H1 (cell line): ENCODE data around the gene PCBP4.

ENCODE experiments used
- CHD1 ChIP-seq: IDR thresholded peaks from 2 replicates; pipeline ENCODE4 v1.6.1; 2012; ENCODE audit warnings: low read depth, low read length, improper control_type of control experiment
- CTCF ChIP-seq, 3 experiments: IDR thresholded peaks; 1 replicate in 2 of 3; 2 replicates in 1 of 3; pipeline versions ENCODE4 v1.5.1 to v1.6.1; 2011; ENCODE audit warnings: low read length in 3 of 3, mild to moderate bottlenecking in 3 of 3, inconsistent platforms in 2 of 3, low read depth in 1 of 3, moderate library complexity in 1 of 3; ENCODE audit not compliant: insufficient read depth in 1 of 3; ENCODE audit errors: control extremely low read depth in 1 of 3
- EGR1 ChIP-seq: IDR thresholded peaks from 2 replicates; pipeline ENCODE4 v1.6.1; 2011; ENCODE audit warnings: low read depth, low read length, borderline replicate concordance
- EP300 ChIP-seq, 2 experiments: IDR thresholded peaks; 1 replicate in 1 of 2; 2 replicates in 1 of 2; pipeline ENCODE4 v1.6.1; 2011 to 2012; ENCODE audit warnings: low read depth in 2 of 2, low read length in 2 of 2, mild to moderate bottlenecking in 2 of 2, borderline replicate concordance in 1 of 2, inconsistent platforms in 1 of 2, moderate library complexity in 1 of 2
- GTF2F1 ChIP-seq: IDR thresholded peaks from 2 replicates; pipeline ENCODE4 v1.6.1; 2012; ENCODE audit warnings: low read depth, low read length, improper control_type of control experiment, borderline replicate concordance
- POLR2A ChIP-seq, 2 experiments: IDR thresholded peaks; 1 replicate in 1 of 2; 2 replicates in 1 of 2; pipeline ENCODE4 v1.6.1; 2011; ENCODE audit warnings: low read depth in 2 of 2, low read length in 2 of 2, mild to moderate bottlenecking in 2 of 2; ENCODE audit errors: control extremely low read depth in 1 of 2
- POLR2AphosphoS5 ChIP-seq: IDR thresholded peaks from 2 replicates; pipeline ENCODE4 v1.6.1; 2011; ENCODE audit warnings: low read depth, low read length
- SP1 ChIP-seq: IDR thresholded peaks from 2 replicates; pipeline ENCODE4 v1.6.1; 2011; ENCODE audit warnings: low read depth, low read length
- USF2 ChIP-seq: IDR thresholded peaks from 2 replicates; pipeline ENCODE4 v1.6.1; 2011; ENCODE audit warnings: low read length, improper control_type of control experiment
- YY1 ChIP-seq: IDR thresholded peaks from 2 replicates; pipeline ENCODE4 v1.6.1; 2011; ENCODE audit warnings: low read depth, mild to moderate bottlenecking, low read length

GRCh38 chr3:51969841-51970240 is 2.6 kb upstream of the PCBP4 start:
- TF ChIP-seq CTCF (IDR thresholded peaks at IDR 0.05; ENCODE audit: control extremely low read depth in 1 of 3, insufficient read depth in 1 of 3, low read depth in 1 of 3, low read length in 3 of 3): no peak
- no peak for TF ChIP-seq YY1
- TF ChIP-seq POLR2AphosphoS5: no peak
- no peak for TF ChIP-seq GTF2F1
- no peak for TF ChIP-seq POLR2A (IDR thresholded peaks at IDR 0.05; ENCODE audit: control extremely low read depth in 1 of 2, low read depth in 2 of 2, low read length in 2 of 2)
- no peak for TF ChIP-seq USF2
- no peak for TF ChIP-seq SP1
- no peak for TF ChIP-seq EP300 (IDR thresholded peaks at IDR 0.05; ENCODE audit: borderline replicate concordance in 1 of 2, low read depth in 2 of 2, low read length in 2 of 2)
- no peak for TF ChIP-seq EGR1
- TF ChIP-seq CHD1: no peak
